Keratinocyte (primary cell): ENCODE results near the gene NCS1. TPM values are rescaled to one million over a fixed set of nuclear protein-coding genes. Genes with fewer than 3 reads are reported as not detected.
A peak's percentile ranks its signal among the peaks of the same experiment; 100 is the strongest.

Experiments used
- DNase-seq: peaks from one replicate; pipeline ENCODE4 v3.0.0-alpha.2; 2011; ENCODE audit warnings: low read depth, missing footprints, low spot score
- FAIRE-seq: peaks from 2 replicates; lab custom pipeline; 2011; peaks lifted over from hg19 to GRCh38; lab: Jason Lieb, UNC
- H2AFZ ChIP-seq: 2 replicates; pipeline ENCODE4 v1.6.0; 2012; ENCODE audit warnings: low read length, control low read depth, inconsistent platforms; ENCODE audit not compliant: control insufficient read depth
- H3K27ac ChIP-seq: 2 replicates; pipeline ENCODE4 v1.5.1; 2011; ENCODE audit warnings: low read length; ENCODE audit not compliant: control insufficient read depth, insufficient read depth
- H3K27me3 ChIP-seq: 3 replicates; pipeline ENCODE4 v1.6.0; 2011; ENCODE audit warnings: low read length; ENCODE audit not compliant: control insufficient read depth, insufficient read depth; ENCODE audit errors: extremely low read depth
- H3K36me3 ChIP-seq, 2 experiments: 2 replicates in 1 of 2; 3 replicates in 1 of 2; pipeline ENCODE4 v1.5.1; 2011; ENCODE audit warnings: low read length in 2 of 2, mild to moderate bottlenecking in 1 of 2; ENCODE audit not compliant: control insufficient read depth in 2 of 2, insufficient read depth in 2 of 2; ENCODE audit errors: extremely low read depth in 1 of 2
- H3K4me1 ChIP-seq: 3 replicates; pipeline ENCODE4 v1.5.1; 2011; ENCODE audit warnings: low read length; ENCODE audit not compliant: control insufficient read depth, insufficient read depth; ENCODE audit errors: extremely low read depth
- H3K4me2 ChIP-seq: 3 replicates; pipeline ENCODE4 v1.6.0; 2011; ENCODE audit warnings: low read depth, low read length; ENCODE audit not compliant: control insufficient read depth, insufficient read depth; ENCODE audit errors: extremely low read depth
- H3K4me3 ChIP-seq, 3 experiments: fragments of 200-600 bp in 1 of 3; sonication (generic) in 1 of 3; 2 replicates in 2 of 3; 3 replicates in 1 of 3; pipeline ENCODE4 v1.5.1; 2011 to 2016; ENCODE audit warnings: low read length in 3 of 3, mild to moderate bottlenecking in 3 of 3, control low read depth in 2 of 3, inconsistent platforms in 1 of 3, low read depth in 1 of 3, mixed read lengths in 1 of 3, mixed run types in 1 of 3, moderate library complexity in 1 of 3; ENCODE audit not compliant: control insufficient read depth in 2 of 3, insufficient read depth in 2 of 3; ENCODE audit errors: extremely low read depth in 1 of 3
- H3K79me2 ChIP-seq: 2 replicates; pipeline ENCODE4 v1.6.0; 2012; ENCODE audit warnings: low read length; ENCODE audit not compliant: control insufficient read depth, insufficient read depth
- H3K9ac ChIP-seq: 3 replicates; pipeline ENCODE4 v1.6.0; 2011; ENCODE audit warnings: low read length; ENCODE audit not compliant: control insufficient read depth, insufficient read depth; ENCODE audit errors: extremely low read depth
- H3K9me1 ChIP-seq: 3 replicates; pipeline ENCODE4 v1.6.0; 2011; ENCODE audit warnings: low read length; ENCODE audit not compliant: control insufficient read depth, insufficient read depth; ENCODE audit errors: extremely low read depth
- H3K9me3 ChIP-seq: 2 replicates; pipeline ENCODE4 v1.5.1; 2012; ENCODE audit warnings: low read depth, low read length; ENCODE audit not compliant: control insufficient read depth
- H4K20me1 ChIP-seq: 3 replicates; pipeline ENCODE4 v1.6.0; 2011; ENCODE audit warnings: low read length; ENCODE audit not compliant: control insufficient read depth, insufficient read depth; ENCODE audit errors: extremely low read depth
- EZH2 ChIP-seq: IDR thresholded peaks from one replicate; pipeline ENCODE4 v1.6.1; 2012; ENCODE audit warnings: inconsistent platforms, mild to moderate bottlenecking, low read length, moderate library complexity
- dilution Hi-C: fragments of 300-500 bp; cut with MboI; formaldehyde crosslinking; loops from one replicate; pipeline ENCODE4 v1.7.0; 2020; ENCODE audit warnings: low sequenced_read_pairs; ENCODE audit not compliant: extremely low pct_ligation_motif_present
- polyA minus RNA-seq, 3 experiments: library from RNA; depleted of rRNA, polyadenylated mRNA; stranded (reverse); fragments of >200 nt; gene quantifications; 1 replicate in 1 of 3; 2 replicates in 1 of 3; 3 replicates in 1 of 3; pipeline ENCODE4 v1.2.3, GENCODE V29; 2011
- polyA plus RNA-seq, 5 experiments: library from polyadenylated mRNA; depleted of rRNA in 3 of 5; stranded (reverse) in 3 of 5; stranded (forward) in 1 of 5; unstranded in 1 of 5; fragments of >200 nt; gene quantifications; 1 replicate in 1 of 5; 2 replicates in 3 of 5; 3 replicates in 1 of 5; pipeline versions ENCODE4 v1.2.1 to v1.2.3, GENCODE V29; 2011 to 2012; ENCODE audit warnings: missing spikeins in 2 of 5, low read depth in 1 of 5, low replicate concordance in 1 of 5
- TF ChIP-seq, protein P1 (sequence below), 3 experiments: IDR thresholded peaks in 1 of 3; conservative IDR thresholded peaks in 1 of 3; optimal IDR thresholded peaks in 1 of 3; 2 replicates in 2 of 3; 3 replicates in 1 of 3; pipeline versions ENCODE3 to v1.5.1; 2011; ENCODE audit warnings: low read length in 3 of 3, mild to moderate bottlenecking in 3 of 3, moderate library complexity in 2 of 3, control low read depth in 1 of 3, inconsistent platforms in 1 of 3; ENCODE audit not compliant: insufficient read depth in 2 of 3; ENCODE audit errors: extremely low read depth in 1 of 3

Gene NCS1
- 49.1 to 67.4 TPM (median 61.6 TPM) in 3 replicates for polyA plus RNA-seq
- polyA plus RNA-seq (2011; ENCODE audit: low read depth), result 7.2 TPM
- 52.4 and 71.2 TPM in 2 replicates for polyA plus RNA-seq (2011; cell fraction: cytosol; rRNA removed)
- 35.4 and 37.0 TPM in 2 replicates for polyA plus RNA-seq (2011; cell fraction: nucleus; rRNA removed)
- polyA plus RNA-seq (2012; ENCODE audit: low replicate concordance), result 26.6 and 49.7 TPM in 2 replicates
- polyA minus RNA-seq, result 45.3 to 74.1 TPM (median 69.9 TPM) in 3 replicates
- polyA minus RNA-seq (2011; cell fraction: cytosol; rRNA and poly(A)+ RNA removed), result 94.6 TPM
- 22.4 and 28.3 TPM in 2 replicates for polyA minus RNA-seq (2011; cell fraction: nucleus; rRNA and poly(A)+ RNA removed)

DNA sequence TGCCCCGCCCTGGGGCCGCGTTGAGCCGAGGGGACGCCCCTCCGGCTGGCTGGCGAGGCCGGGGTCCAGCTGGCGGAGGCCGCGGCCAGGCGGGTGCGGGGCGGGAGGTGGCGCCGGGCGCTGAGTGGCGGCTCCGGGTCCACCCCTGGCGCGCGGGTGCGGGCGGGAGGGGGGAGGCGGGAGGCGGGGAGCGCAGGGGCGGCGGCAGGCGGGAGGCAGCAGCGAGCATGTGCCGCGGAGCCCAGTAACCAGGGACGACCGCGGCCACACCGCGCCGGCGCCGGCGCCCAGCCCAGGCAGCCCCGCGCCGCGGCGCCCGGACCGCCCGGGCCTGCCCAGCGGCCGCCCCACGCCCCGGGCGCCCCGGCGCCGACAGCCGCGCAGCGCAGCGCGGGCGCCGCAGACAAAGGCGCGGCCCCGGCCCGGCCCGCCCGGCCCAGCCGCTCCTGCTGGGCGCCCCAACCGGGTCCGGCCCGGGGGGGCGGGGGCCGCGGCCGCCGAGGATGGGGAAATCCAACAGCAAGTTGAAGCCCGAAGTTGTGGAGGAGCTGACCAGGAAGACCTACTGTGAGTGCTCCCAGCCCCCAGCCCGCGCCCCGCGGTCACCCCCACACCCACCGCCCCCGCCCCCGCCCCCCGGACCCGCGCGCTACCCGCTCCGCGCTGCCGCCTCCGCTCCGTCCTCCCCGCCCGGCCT is at the start of gene NCS1:
NCS1 (plus strand) TSS at position 244 of the 697 bp plus-strand sequence; CDS start at position 504, 260 bp downstream.
- Histone ChIP-seq H2AFZ (peak within 1 kb of the TSS; percentile 88), H3K9me1 (no peaks in the 10 kb centered on the region), H3K27ac (peak within 1 kb of the TSS; percentile 22), H3K79me2 (peaks cover 40% of the 10 kb centered on the region), H4K20me1 (peaks cover 8% of the 10 kb centered on the region), H3K9me3 (no peaks in the 10 kb centered on the region), H3K27me3 (no peaks in the 10 kb centered on the region), H3K4me3 (peak within 1 kb of the TSS; percentile 67 to 85 (median 75)), H3K4me1 (peaks cover 16% of the 10 kb centered on the region), H3K9ac (peak within 1 kb of the TSS; percentile 71), H3K4me2 (peak within 1 kb of the TSS; percentile 75), H3K36me3 (peaks cover 10% of the 10 kb centered on the region in 2 experiments)
- FAIRE-seq, result no peak
- DNase-seq, result no peak
- dilution Hi-C loops, result no loop called here
- TF ChIP-seq, protein P1, sequence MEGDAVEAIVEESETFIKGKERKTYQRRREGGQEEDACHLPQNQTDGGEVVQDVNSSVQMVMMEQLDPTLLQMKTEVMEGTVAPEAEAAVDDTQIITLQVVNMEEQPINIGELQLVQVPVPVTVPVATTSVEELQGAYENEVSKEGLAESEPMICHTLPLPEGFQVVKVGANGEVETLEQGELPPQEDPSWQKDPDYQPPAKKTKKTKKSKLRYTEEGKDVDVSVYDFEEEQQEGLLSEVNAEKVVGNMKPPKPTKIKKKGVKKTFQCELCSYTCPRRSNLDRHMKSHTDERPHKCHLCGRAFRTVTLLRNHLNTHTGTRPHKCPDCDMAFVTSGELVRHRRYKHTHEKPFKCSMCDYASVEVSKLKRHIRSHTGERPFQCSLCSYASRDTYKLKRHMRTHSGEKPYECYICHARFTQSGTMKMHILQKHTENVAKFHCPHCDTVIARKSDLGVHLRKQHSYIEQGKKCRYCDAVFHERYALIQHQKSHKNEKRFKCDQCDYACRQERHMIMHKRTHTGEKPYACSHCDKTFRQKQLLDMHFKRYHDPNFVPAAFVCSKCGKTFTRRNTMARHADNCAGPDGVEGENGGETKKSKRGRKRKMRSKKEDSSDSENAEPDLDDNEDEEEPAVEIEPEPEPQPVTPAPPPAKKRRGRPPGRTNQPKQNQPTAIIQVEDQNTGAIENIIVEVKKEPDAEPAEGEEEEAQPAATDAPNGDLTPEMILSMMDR (optimal IDR thresholded peaks at IDR 0.05 in 1 of 3, IDR thresholded peaks at IDR 0.05 in 1 of 3, conservative IDR thresholded peaks at IDR 0.05 in 1 of 3; ENCODE audit: extremely low read depth in 1 of 3, insufficient read depth in 2 of 3, low read length in 3 of 3), result no peak
- TF ChIP-seq EZH2, result no peak

DNA sequence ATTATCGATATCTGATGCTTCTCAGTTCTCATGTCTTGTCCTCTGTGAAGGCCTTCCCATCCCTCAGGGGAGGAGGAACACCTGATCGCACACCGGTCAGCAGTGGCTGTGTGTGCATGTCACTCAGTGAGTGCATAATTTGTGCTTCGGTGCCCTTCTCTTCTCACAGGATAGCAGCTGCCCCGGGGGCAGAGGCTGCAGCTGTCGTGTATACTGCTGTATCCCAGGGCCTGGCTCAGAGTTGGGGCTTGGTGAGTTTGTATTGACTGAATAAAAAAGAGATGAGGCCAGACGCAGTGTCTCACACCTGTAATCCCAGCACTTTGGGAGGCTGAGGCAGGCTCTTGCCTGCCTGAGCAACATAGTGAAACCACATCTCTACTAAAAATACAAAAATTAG is 49.7 kb upstream of the NCS1 start:
- Histone ChIP-seq H4K20me1 (no peaks in the 10 kb centered on the region), H3K27ac (no peak overlapping the region), H3K4me3 (no peak overlapping the region), H3K9me1 (peaks cover 4% of the 10 kb centered on the region), H2AFZ (no peak overlapping the region), H3K9ac (no peak overlapping the region), H3K27me3 (no peaks in the 10 kb centered on the region), H3K79me2 (no peaks in the 10 kb centered on the region), H3K36me3 (peaks cover 4 to 7% of the 10 kb centered on the region in 2 experiments), H3K4me1 (peaks cover 27% of the 10 kb centered on the region), H3K9me3 (no peaks in the 10 kb centered on the region), H3K4me2 (no peak overlapping the region)
- no peak for FAIRE-seq
- dilution Hi-C loops, result no loop called here
- no peak for DNase-seq
- no peak for TF ChIP-seq EZH2
- TF ChIP-seq, protein P1 (optimal IDR thresholded peaks at IDR 0.05 in 1 of 3, IDR thresholded peaks at IDR 0.05 in 1 of 3, conservative IDR thresholded peaks at IDR 0.05 in 1 of 3; ENCODE audit: extremely low read depth in 1 of 3, insufficient read depth in 2 of 3, low read length in 3 of 3), result no peak
